ENCODE results near the gene ZNF302.

ZNF302 gene

DNA sequence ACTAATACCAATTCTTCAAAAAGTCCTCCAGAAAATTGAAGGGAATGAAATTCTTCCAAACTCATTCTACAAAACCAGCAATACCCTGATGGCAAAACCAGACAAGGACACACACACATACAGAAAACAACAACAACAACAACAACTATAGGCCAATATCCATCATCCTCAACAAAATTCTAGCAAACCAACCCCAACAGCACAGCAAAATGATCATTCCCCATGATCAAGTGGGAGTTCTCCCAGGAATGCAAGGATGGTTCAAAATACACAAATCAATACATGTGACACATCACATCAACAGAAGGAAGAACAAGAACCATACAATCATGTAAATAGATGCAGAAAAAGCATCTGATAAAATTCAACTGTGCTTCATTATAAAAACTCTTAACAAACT lies 37.9 kb downstream of the ZNF302 start:
- H3K79me2 ChIP-seq (ENCODE audit: insufficient read depth, low read length), result no peaks in the 10 kb centered on the region
- TF ChIP-seq, protein P1, sequence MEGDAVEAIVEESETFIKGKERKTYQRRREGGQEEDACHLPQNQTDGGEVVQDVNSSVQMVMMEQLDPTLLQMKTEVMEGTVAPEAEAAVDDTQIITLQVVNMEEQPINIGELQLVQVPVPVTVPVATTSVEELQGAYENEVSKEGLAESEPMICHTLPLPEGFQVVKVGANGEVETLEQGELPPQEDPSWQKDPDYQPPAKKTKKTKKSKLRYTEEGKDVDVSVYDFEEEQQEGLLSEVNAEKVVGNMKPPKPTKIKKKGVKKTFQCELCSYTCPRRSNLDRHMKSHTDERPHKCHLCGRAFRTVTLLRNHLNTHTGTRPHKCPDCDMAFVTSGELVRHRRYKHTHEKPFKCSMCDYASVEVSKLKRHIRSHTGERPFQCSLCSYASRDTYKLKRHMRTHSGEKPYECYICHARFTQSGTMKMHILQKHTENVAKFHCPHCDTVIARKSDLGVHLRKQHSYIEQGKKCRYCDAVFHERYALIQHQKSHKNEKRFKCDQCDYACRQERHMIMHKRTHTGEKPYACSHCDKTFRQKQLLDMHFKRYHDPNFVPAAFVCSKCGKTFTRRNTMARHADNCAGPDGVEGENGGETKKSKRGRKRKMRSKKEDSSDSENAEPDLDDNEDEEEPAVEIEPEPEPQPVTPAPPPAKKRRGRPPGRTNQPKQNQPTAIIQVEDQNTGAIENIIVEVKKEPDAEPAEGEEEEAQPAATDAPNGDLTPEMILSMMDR (IDR thresholded peaks at IDR 0.05; ENCODE audit: low read length), result no peak
- no peak for TF ChIP-seq EZH2 (IDR thresholded peaks at IDR 0.05; ENCODE audit: borderline replicate concordance, low read length)
- no peak overlapping the region for H3K9ac ChIP-seq (ENCODE audit: low read length)
- no peak overlapping the region for H2AFZ ChIP-seq (ENCODE audit: low read length)
- H3K36me3 ChIP-seq (ENCODE audit: insufficient read depth, low read length), result no peaks in the 10 kb centered on the region
- peaks cover 17% of the 10 kb centered on the region for H3K9me3 ChIP-seq (ENCODE audit: low read length)
- H3K27me3 ChIP-seq (ENCODE audit: insufficient read depth, low read length), result no peaks in the 10 kb centered on the region
- H3F3A ChIP-seq (ENCODE audit: insufficient read depth, low read length), result no peaks in the 10 kb centered on the region
- H3K4me3 ChIP-seq (ENCODE audit: low read depth, low read length, poor library complexity, severe bottlenecking), result no peak overlapping the region
- H3K9me2 ChIP-seq (ENCODE audit: low read depth, low read length), result no peaks in the 10 kb centered on the region
- H4K20me1 ChIP-seq (ENCODE audit: insufficient read depth, low read length), result no peaks in the 10 kb centered on the region
- no peak overlapping the region for H3K27ac ChIP-seq (ENCODE audit: low read depth, low read length, poor library complexity, severe bottlenecking)
- H3K4me2 ChIP-seq (ENCODE audit: low read length), result no peak overlapping the region
- no peaks in the 10 kb centered on the region for H3K4me1 ChIP-seq (ENCODE audit: insufficient read depth, low read length, severe bottlenecking)

DNA sequence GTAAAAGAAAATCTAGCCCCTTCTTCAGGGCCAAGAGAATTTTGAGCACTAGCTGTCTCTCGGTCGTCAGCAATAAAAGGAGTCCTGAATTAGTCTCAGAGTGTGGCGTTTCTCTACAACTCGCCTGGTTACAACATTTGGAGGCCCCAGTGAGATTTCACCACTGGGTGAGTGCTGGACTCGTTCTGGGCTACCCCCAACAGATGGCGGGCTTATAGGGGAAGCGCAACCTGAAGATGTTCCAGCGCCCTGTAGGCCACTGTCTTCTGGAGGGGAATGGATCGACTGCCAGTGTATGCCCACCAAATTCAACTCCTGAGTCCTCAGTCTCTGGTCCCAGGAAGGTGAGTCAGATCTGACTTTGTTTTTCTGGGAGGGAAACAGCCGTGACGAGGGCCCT lies 44.9 kb downstream of the ZNF302 start:
- Histone ChIP-seq H4K20me1 (ENCODE audit: insufficient read depth, low read length) (no peaks in the 10 kb centered on the region), H3K4me2 (ENCODE audit: low read length) (no peak overlapping the region), H3F3A (ENCODE audit: insufficient read depth, low read length) (no peaks in the 10 kb centered on the region), H3K27ac (ENCODE audit: low read depth, low read length, poor library complexity, severe bottlenecking) (no peak overlapping the region), H3K9ac (ENCODE audit: low read length) (no peak overlapping the region), H3K79me2 (ENCODE audit: insufficient read depth, low read length) (no peaks in the 10 kb centered on the region), H3K36me3 (ENCODE audit: insufficient read depth, low read length) (no peaks in the 10 kb centered on the region), H3K27me3 (ENCODE audit: insufficient read depth, low read length) (no peaks in the 10 kb centered on the region), H3K4me1 (ENCODE audit: insufficient read depth, low read length, severe bottlenecking) (no peaks in the 10 kb centered on the region), H2AFZ (ENCODE audit: low read length) (no peak overlapping the region), H3K9me3 (ENCODE audit: low read length) (no peaks in the 10 kb centered on the region), H3K9me2 (ENCODE audit: low read depth, low read length) (no peaks in the 10 kb centered on the region), H3K4me3 (ENCODE audit: low read depth, low read length, poor library complexity, severe bottlenecking) (no peak overlapping the region)
- TF ChIP-seq, protein P1 (IDR thresholded peaks at IDR 0.05; ENCODE audit: low read length), result no peak
- TF ChIP-seq EZH2 (IDR thresholded peaks at IDR 0.05; ENCODE audit: borderline replicate concordance, low read length), result no peak

DNA sequence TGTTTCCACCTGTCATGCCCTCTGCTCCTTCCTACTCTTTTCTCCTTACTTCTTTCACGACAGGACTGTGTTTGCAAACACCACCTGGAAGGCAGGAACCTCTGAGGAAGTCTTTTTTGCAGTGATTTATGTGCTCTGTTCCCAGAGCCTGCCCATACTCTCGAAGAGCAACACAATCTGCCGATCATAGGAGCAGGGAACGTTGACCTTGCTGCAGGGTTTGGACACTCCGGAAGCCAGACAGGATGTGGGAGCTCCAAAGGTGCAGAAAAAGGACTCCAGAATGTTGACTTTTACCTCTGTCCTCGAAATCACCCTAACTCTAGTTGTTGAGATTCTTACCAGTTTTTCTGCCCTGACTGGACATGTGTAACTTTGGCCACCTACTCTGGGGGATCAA lies 47.9 kb downstream of the ZNF302 start:
- no peak overlapping the region for H3K9ac ChIP-seq (ENCODE audit: low read length)
- H3K4me2 ChIP-seq (ENCODE audit: low read length), result no peak overlapping the region
- H3K79me2 ChIP-seq (ENCODE audit: insufficient read depth, low read length), result no peaks in the 10 kb centered on the region
- H3K9me3 ChIP-seq (ENCODE audit: low read length), result no peaks in the 10 kb centered on the region
- H3F3A ChIP-seq (ENCODE audit: insufficient read depth, low read length), result no peaks in the 10 kb centered on the region
- H3K4me1 ChIP-seq (ENCODE audit: insufficient read depth, low read length, severe bottlenecking), result no peaks in the 10 kb centered on the region
- H3K36me3 ChIP-seq (ENCODE audit: insufficient read depth, low read length), result no peaks in the 10 kb centered on the region
- no peaks in the 10 kb centered on the region for H4K20me1 ChIP-seq (ENCODE audit: insufficient read depth, low read length)
- H3K27ac ChIP-seq (ENCODE audit: low read depth, low read length, poor library complexity, severe bottlenecking), result no peak overlapping the region
- no peaks in the 10 kb centered on the region for H3K27me3 ChIP-seq (ENCODE audit: insufficient read depth, low read length)
- no peak overlapping the region for H2AFZ ChIP-seq (ENCODE audit: low read length)
- TF ChIP-seq, protein P1 (IDR thresholded peaks at IDR 0.05; ENCODE audit: low read length), result no peak
- no peak for TF ChIP-seq EZH2 (IDR thresholded peaks at IDR 0.05; ENCODE audit: borderline replicate concordance, low read length)
- no peaks in the 10 kb centered on the region for H3K9me2 ChIP-seq (ENCODE audit: low read depth, low read length)
- no peak overlapping the region for H3K4me3 ChIP-seq (ENCODE audit: low read depth, low read length, poor library complexity, severe bottlenecking)
